GM23338 (cell line): Measurements from ENCODE around the gene FRAT1. TPM values are rescaled to one million over a fixed set of nuclear protein-coding genes. Genes with fewer than 3 reads are reported as not detected.
A peak's percentile ranks its signal among the peaks of the same experiment; 100 is the strongest.

Experiments used
- ATAC-seq: fragments of 200-7000 bp; cut with Tn5 transposase; 3 replicates; pipeline ENCODE4 v1.9.1; 2020
- DNase-seq: peaks from one replicate; pipeline ENCODE4 v3.0.0-alpha.2; 2015; ENCODE audit warnings: low spot score
- H2AFZ ChIP-seq: fragments of 200-600 bp; sonication (generic); 2 replicates; pipeline ENCODE4 v1.8.0; 2016; ENCODE audit warnings: antibody characterized with exemption, mild to moderate bottlenecking, moderate library complexity
- H3F3A ChIP-seq: fragments of 200-600 bp; sonication (generic); replicated peaks from 2 replicates; pipeline ENCODE4 v1.8.0; 2017; ENCODE audit warnings: antibody characterized with exemption, mixed run types, low read depth
- H3K27ac ChIP-seq: fragments of 200-600 bp; sonication (generic); 2 replicates; pipeline ENCODE4 v1.6.1; 2016; ENCODE audit warnings: low read depth
- H3K27me3 ChIP-seq: fragments of 200-600 bp; sonication (generic); 2 replicates; pipeline ENCODE4 v1.8.0; 2016; ENCODE audit warnings: mild to moderate bottlenecking, mixed run types, moderate library complexity; ENCODE audit not compliant: insufficient read depth
- H3K36me3 ChIP-seq: fragments of 200-600 bp; sonication (generic); 2 replicates; pipeline ENCODE4 v1.8.0; 2016; ENCODE audit warnings: mild to moderate bottlenecking; ENCODE audit not compliant: insufficient read depth
- H3K4me1 ChIP-seq: fragments of 200-600 bp; sonication (generic); 2 replicates; pipeline ENCODE4 v1.8.0; 2016; ENCODE audit warnings: mild to moderate bottlenecking, moderate library complexity; ENCODE audit not compliant: insufficient read depth
- H3K4me2 ChIP-seq: fragments of 200-600 bp; sonication (generic); 2 replicates; pipeline ENCODE4 v1.7.1; 2017; ENCODE audit warnings: mixed run types
- H3K4me3 ChIP-seq: fragments of 200-600 bp; sonication (generic); 2 replicates; pipeline ENCODE4 v1.6.1; 2016; ENCODE audit warnings: mixed run types
- H3K79me2 ChIP-seq: fragments of 200-600 bp; sonication (generic); replicated peaks from 2 replicates; pipeline ENCODE4 v1.8.0; 2017; ENCODE audit warnings: mild to moderate bottlenecking; ENCODE audit not compliant: insufficient read depth
- H3K9me2 ChIP-seq: fragments of 200-600 bp; sonication (generic); 2 replicates; pipeline ENCODE4 v1.8.0; 2017; ENCODE audit not compliant: insufficient read depth
- H4K20me1 ChIP-seq: fragments of 200-600 bp; sonication (generic); replicated peaks from 2 replicates; pipeline ENCODE4 v1.8.0; 2017; ENCODE audit warnings: mild to moderate bottlenecking; ENCODE audit not compliant: insufficient read depth
- H3K27ac Mint-ChIP-seq: 2 replicates; pipeline ENCODE4 v1.8.0; 2020; ENCODE audit warnings: inconsistent platforms, mild to moderate bottlenecking, moderate library complexity, mixed read lengths
- H3K27me3 Mint-ChIP-seq: 3 replicates; pipeline ENCODE4 v1.8.0; 2022; ENCODE audit warnings: low read depth, mild to moderate bottlenecking, moderate library complexity, mixed read lengths, inconsistent platforms; ENCODE audit not compliant: insufficient read depth, poor library complexity
- H3K36me3 Mint-ChIP-seq: 3 replicates; pipeline ENCODE4 v1.8.0; 2021; ENCODE audit warnings: low read depth, mild to moderate bottlenecking, inconsistent platforms, moderate library complexity, mixed read lengths
- H3K4me1 Mint-ChIP-seq: 3 replicates; pipeline ENCODE4 v1.8.0; 2020; ENCODE audit warnings: mild to moderate bottlenecking, inconsistent platforms, mixed read lengths
- H3K4me3 Mint-ChIP-seq: 3 replicates; pipeline ENCODE4 v1.8.0; 2021; ENCODE audit warnings: moderate library complexity, mild to moderate bottlenecking, inconsistent platforms, mixed read lengths
- H3K9me3 Mint-ChIP-seq: 3 replicates; pipeline ENCODE4 v1.8.0; 2020; ENCODE audit warnings: moderate library complexity, mild to moderate bottlenecking, inconsistent platforms, mixed read lengths
- CREB1 ChIP-seq: fragments of 250-450 bp; sonication (Bioruptor Pico); IDR thresholded peaks from 2 replicates; pipeline ENCODE4 v1.5.0; 2020; ENCODE audit warnings: low read depth, mild to moderate bottlenecking, moderate library complexity
- EZH2 ChIP-seq: fragments of 200-600 bp; sonication (generic); IDR thresholded peaks from one replicate; pipeline ENCODE4 v1.8.0; 2017; ENCODE audit warnings: antibody characterized with exemption, mild to moderate bottlenecking, low read depth; ENCODE audit not compliant: unreplicated experiment
- EZH2phosphoT487 ChIP-seq: fragments of 200-600 bp; sonication (generic); IDR thresholded peaks from one replicate; pipeline ENCODE4 v1.8.1; 2018; ENCODE audit warnings: antibody characterized with exemption; ENCODE audit not compliant: unreplicated experiment
- NANOG ChIP-seq: IDR thresholded peaks from 2 replicates; pipeline ENCODE4 v1.6.1; 2016; ENCODE audit warnings: antibody characterized with exemption, borderline replicate concordance
- POLR2AphosphoS5 ChIP-seq: IDR thresholded peaks from 2 replicates; pipeline ENCODE4 v1.6.1; 2016; ENCODE audit warnings: antibody characterized with exemption, low read depth
- STAT1 ChIP-seq: IDR thresholded peaks from one replicate; pipeline ENCODE4 v1.6.1; 2016; ENCODE audit warnings: antibody characterized with exemption; ENCODE audit not compliant: unreplicated experiment
- ZNF114 ChIP-seq: fragments of 250-450 bp; sonication (Bioruptor Pico); IDR thresholded peaks from 2 replicates; pipeline ENCODE4 v1.5.0; 2020; ENCODE audit warnings: mild to moderate bottlenecking, moderate library complexity
- ZNF331 ChIP-seq: fragments of 250-450 bp; sonication (Bioruptor Pico); IDR thresholded peaks from 2 replicates; pipeline ENCODE4 v1.5.0; 2020; ENCODE audit warnings: low read depth, mild to moderate bottlenecking, moderate library complexity
- polyA plus RNA-seq: library from polyadenylated mRNA; unstranded; fragments of >200 nt; fragmentation: Nextera tagmentation; extraction: Ambion mirVana; gene quantifications from 2 replicates; pipeline ENCODE4 v1.2.1, GENCODE V29; 2016
- total RNA-seq: library from RNA; depleted of rRNA; stranded (reverse); fragments of >200 nt; shearing (Covaris generic); gene quantifications from 2 replicates; pipeline ENCODE4 v1.2.3, GENCODE V29; 2014
- TF ChIP-seq, protein P1 (sequence below): fragments of 250-450 bp; sonication (Bioruptor Pico); IDR thresholded peaks from 2 replicates; pipeline ENCODE4 v1.5.0; 2020; ENCODE audit warnings: mild to moderate bottlenecking, moderate library complexity

The FRAT1 gene
- total and polyA plus RNA-seq, 2 experiments from 2014 or later, result 1.4 to 8.5 TPM

GRCh38 chr10:97323501-97323900 lies 4.4 kb downstream of the FRAT1 start:
- H3F3A ChIP-seq, result peaks cover 28% of the 10 kb centered on the region
- peaks cover 39% of the 10 kb centered on the region for H3K4me1 Mint-ChIP-seq
- TF ChIP-seq STAT1 (no peak), EZH2phosphoT487 (no peak), EZH2 (no peak), POLR2AphosphoS5 (no peak), ZNF331 (CRISPR knock-in tag) (no peak), NANOG (no peak), CREB1 (no peak)

GRCh38 chr10:97325754-97326153 lies 6.7 kb downstream of the FRAT1 start:
- peaks cover 47% of the 10 kb centered on the region for H3K4me1 ChIP-seq

More at GRCh38 chr10:97323501-97323900, 4.4 kb downstream of the FRAT1 start:
- no peak overlapping the region for H3K4me3 Mint-ChIP-seq
- Histone ChIP-seq H3K79me2 (0 out of 2 replicates have a peak, but pooled peaks cover 2% of the 10 kb centered on the region), H3K27ac (no peak overlapping the region), H3K4me1 (peaks cover 44% of the 10 kb centered on the region), H3K36me3 (no peaks in the 10 kb centered on the region), H4K20me1 (peaks cover 6% of the 10 kb centered on the region), H2AFZ (no peak overlapping the region), H3K9me2 (no peaks in the 10 kb centered on the region), H3K4me2 (no peak overlapping the region), H3K4me3 (no peak overlapping the region), H3K27me3 (peaks cover 28% of the 10 kb centered on the region)
- no peaks in the 10 kb centered on the region for H3K9me3 Mint-ChIP-seq
- no peaks in the 10 kb centered on the region for H3K36me3 Mint-ChIP-seq
- DNase-seq, result no peak
- no peak for ATAC-seq
- H3K27me3 Mint-ChIP-seq, result peaks cover 38% of the 10 kb centered on the region
- H3K27ac Mint-ChIP-seq, result no peak overlapping the region

More at GRCh38 chr10:97325754-97326153, 6.7 kb downstream of the FRAT1 start:
- no peak for TF ChIP-seq ZNF331 (CRISPR knock-in tag)
- TF ChIP-seq, protein P1, sequence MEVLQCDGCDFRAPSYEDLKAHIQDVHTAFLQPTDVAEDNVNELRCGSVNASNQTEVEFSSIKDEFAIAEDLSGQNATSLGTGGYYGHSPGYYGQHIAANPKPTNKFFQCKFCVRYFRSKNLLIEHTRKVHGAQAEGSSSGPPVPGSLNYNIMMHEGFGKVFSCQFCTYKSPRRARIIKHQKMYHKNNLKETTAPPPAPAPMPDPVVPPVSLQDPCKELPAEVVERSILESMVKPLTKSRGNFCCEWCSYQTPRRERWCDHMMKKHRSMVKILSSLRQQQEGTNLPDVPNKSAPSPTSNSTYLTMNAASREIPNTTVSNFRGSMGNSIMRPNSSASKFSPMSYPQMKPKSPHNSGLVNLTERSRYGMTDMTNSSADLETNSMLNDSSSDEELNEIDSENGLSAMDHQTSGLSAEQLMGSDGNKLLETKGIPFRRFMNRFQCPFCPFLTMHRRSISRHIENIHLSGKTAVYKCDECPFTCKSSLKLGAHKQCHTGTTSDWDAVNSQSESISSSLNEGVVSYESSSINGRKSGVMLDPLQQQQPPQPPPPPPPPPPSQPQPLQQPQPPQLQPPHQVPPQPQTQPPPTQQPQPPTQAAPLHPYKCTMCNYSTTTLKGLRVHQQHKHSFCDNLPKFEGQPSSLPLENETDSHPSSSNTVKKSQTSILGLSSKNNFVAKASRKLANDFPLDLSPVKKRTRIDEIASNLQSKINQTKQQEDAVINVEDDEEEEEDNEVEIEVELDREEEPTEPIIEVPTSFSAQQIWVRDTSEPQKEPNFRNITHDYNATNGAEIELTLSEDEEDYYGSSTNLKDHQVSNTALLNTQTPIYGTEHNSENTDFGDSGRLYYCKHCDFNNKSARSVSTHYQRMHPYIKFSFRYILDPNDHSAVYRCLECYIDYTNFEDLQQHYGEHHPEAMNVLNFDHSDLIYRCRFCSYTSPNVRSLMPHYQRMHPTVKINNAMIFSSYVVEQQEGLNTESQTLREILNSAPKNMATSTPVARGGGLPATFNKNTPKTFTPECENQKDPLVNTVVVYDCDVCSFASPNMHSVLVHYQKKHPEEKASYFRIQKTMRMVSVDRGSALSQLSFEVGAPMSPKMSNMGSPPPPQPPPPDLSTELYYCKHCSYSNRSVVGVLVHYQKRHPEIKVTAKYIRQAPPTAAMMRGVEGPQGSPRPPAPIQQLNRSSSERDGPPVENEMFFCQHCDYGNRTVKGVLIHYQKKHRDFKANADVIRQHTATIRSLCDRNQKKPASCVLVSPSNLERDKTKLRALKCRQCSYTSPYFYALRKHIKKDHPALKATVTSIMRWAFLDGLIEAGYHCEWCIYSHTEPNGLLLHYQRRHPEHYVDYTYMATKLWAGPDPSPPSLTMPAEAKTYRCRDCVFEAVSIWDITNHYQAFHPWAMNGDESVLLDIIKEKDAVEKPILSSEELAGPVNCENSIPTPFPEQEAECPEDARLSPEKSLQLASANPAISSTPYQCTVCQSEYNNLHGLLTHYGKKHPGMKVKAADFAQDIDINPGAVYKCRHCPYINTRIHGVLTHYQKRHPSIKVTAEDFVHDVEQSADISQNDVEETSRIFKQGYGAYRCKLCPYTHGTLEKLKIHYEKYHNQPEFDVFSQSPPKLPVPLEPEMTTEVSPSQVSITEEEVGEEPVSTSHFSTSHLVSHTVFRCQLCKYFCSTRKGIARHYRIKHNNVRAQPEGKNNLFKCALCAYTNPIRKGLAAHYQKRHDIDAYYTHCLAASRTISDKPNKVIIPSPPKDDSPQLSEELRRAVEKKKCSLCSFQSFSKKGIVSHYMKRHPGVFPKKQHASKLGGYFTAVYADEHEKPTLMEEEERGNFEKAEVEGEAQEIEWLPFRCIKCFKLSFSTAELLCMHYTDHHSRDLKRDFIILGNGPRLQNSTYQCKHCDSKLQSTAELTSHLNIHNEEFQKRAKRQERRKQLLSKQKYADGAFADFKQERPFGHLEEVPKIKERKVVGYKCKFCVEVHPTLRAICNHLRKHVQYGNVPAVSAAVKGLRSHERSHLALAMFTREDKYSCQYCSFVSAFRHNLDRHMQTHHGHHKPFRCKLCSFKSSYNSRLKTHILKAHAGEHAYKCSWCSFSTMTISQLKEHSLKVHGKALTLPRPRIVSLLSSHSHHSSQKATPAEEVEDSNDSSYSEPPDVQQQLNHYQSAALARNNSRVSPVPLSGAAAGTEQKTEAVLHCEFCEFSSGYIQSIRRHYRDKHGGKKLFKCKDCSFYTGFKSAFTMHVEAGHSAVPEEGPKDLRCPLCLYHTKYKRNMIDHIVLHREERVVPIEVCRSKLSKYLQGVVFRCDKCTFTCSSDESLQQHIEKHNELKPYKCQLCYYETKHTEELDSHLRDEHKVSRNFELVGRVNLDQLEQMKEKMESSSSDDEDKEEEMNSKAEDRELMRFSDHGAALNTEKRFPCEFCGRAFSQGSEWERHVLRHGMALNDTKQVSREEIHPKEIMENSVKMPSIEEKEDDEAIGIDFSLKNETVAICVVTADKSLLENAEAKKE (CRISPR knock-in tag), result no peak
- TF ChIP-seq STAT1, result no peak
- no peak for TF ChIP-seq ZNF114 (CRISPR knock-in tag)
- H3K4me3 Mint-ChIP-seq, result no peak overlapping the region
- H3K36me3 Mint-ChIP-seq, result peaks cover 19% of the 10 kb centered on the region
- Histone ChIP-seq H2AFZ (no peak overlapping the region), H3K27ac (no peak overlapping the region), H3K79me2 (peaks cover 23% of the 10 kb centered on the region), H4K20me1 (peaks cover 15% of the 10 kb centered on the region), H3K9me2 (no peaks in the 10 kb centered on the region), H3F3A (peaks cover 21% of the 10 kb centered on the region), H3K4me2 (no peak overlapping the region), H3K36me3 (no peaks in the 10 kb centered on the region), H3K27me3 (peaks cover 18% of the 10 kb centered on the region), H3K4me3 (no peak overlapping the region)
- peak; percentile 54 for DNase-seq
- peak; percentile 7; the same call in 2 of the 3 replicates for ATAC-seq
- peaks cover 38% of the 10 kb centered on the region for H3K4me1 Mint-ChIP-seq
- H3K9me3 Mint-ChIP-seq, result no peaks in the 10 kb centered on the region
- no peak overlapping the region for H3K27ac Mint-ChIP-seq
- H3K27me3 Mint-ChIP-seq, result peaks cover 24% of the 10 kb centered on the region
